HG03175 (cell line): ENCODE measurements around the gene KIAA1614.
"Not testable (repeated sequence)": the region's sequence is repeated elsewhere in the genome, so short reads cannot be mapped to it uniquely, and the experiment has no call there.

ENCODE experiments used
- ATAC-seq: cut with Tn5 transposase; IDR thresholded peaks from one replicate; pipeline ENCODE4 v1.9.1; 2021; ENCODE audit warnings: mild to moderate bottlenecking, moderate library complexity; ENCODE audit not compliant: unreplicated experiment

Gene KIAA1614

GRCh38 chr1:180954005-180954800 lies 41.5 kb downstream of the KIAA1614 start:
- peak; percentile 78 for ATAC-seq

- ATAC-seq: no peak
These were observed 42.1 kb downstream of the KIAA1614 start for GRCh38 chr1:180954801-180955165.

GRCh38 chr1:180956028-180956640 lies 43.4 kb downstream of the KIAA1614 start:
- ATAC-seq: no peak

- not testable (repeated sequence) for ATAC-seq
These were observed 46.9 kb downstream of the KIAA1614 start for GRCh38 chr1:180959620-180960019.

GRCh38 chr1:180961622-180962021 lies 48.9 kb downstream of the KIAA1614 start:
- no peak for ATAC-seq

- ATAC-seq: no peak
These were observed 49.5 kb downstream of the KIAA1614 start for GRCh38 chr1:180962178-180962577.

- ATAC-seq: no peak
These were observed 51.4 kb downstream of the KIAA1614 start for GRCh38 chr1:180964056-180964455.

GRCh38 chr1:180964595-180964994 lies 51.9 kb downstream of the KIAA1614 start:
- ATAC-seq: no peak

- no peak for ATAC-seq
These were observed 53.6 kb downstream of the KIAA1614 start for GRCh38 chr1:180966312-180966711.

GRCh38 chr1:180966744-180967536 lies 54.2 kb downstream of the KIAA1614 start:
- no peak for ATAC-seq

- no peak for ATAC-seq
These were observed 54.9 kb downstream of the KIAA1614 start for GRCh38 chr1:180967558-180967957.

- not testable (repeated sequence) for ATAC-seq
These were observed 56.1 kb downstream of the KIAA1614 start for GRCh38 chr1:180968834-180969233.

GRCh38 chr1:180969434-180969833 lies 56.7 kb downstream of the KIAA1614 start:
- no peak for ATAC-seq

GRCh38 chr1:180970333-180971079 lies 57.8 kb downstream of the KIAA1614 start:
- no peak for ATAC-seq

- no peak for ATAC-seq
These were observed 58.7 kb downstream of the KIAA1614 start for GRCh38 chr1:180971273-180971997.

GRCh38 chr1:180973369-180973768 lies 60.7 kb downstream of the KIAA1614 start:
- ATAC-seq: no peak

- no peak for ATAC-seq
These were observed 61.5 kb downstream of the KIAA1614 start for GRCh38 chr1:180974236-180974635.

GRCh38 chr1:180975551-180975950 lies 62.9 kb downstream of the KIAA1614 start:
- ATAC-seq: no peak

GRCh38 chr1:180976191-180976590 lies 63.5 kb downstream of the KIAA1614 start:
- ATAC-seq: no peak

GRCh38 chr1:180976732-180977357 lies 64.1 kb downstream of the KIAA1614 start:
- no peak for ATAC-seq
